Activated T-helper 2 cell treated with anti-CD3 and anti-CD28 coated beads, Interferon-gamma antibody, Interleukin-2, Interleukin-4, amounts not matched to agents 10 μg/mL and 5 μg/mL and 100 μg/mL, durations not matched to agents 14 hours and 24 hours and 36 hours (primary cell): ENCODE measurements around the gene NCK1. TPM values are rescaled to one million over a fixed set of nuclear protein-coding genes. Genes with fewer than 3 reads are reported as not detected.

Experiments
- DNase-seq: peaks from one replicate; pipeline ENCODE4 v3.0.0; 2021; ENCODE audit warnings: low spot score
- H3K27ac Mint-ChIP-seq: one replicate; pipeline ENCODE4 v1.8.0; 2021; ENCODE audit warnings: mixed read lengths
- H3K27me3 Mint-ChIP-seq: one replicate; pipeline ENCODE4 v1.8.0; 2021; ENCODE audit warnings: low read depth, mixed read lengths
- H3K36me3 Mint-ChIP-seq: one replicate; pipeline ENCODE4 v1.8.0; 2021; ENCODE audit warnings: low read depth, mixed read lengths
- H3K4me1 Mint-ChIP-seq: one replicate; pipeline ENCODE4 v1.8.0; 2021; ENCODE audit warnings: low read depth, mixed read lengths
- H3K4me3 Mint-ChIP-seq: one replicate; pipeline ENCODE4 v1.8.0; 2021; ENCODE audit warnings: low read depth, mild to moderate bottlenecking, moderate library complexity, mixed read lengths
- H3K9me3 Mint-ChIP-seq: one replicate; pipeline ENCODE4 v1.8.0; 2021; ENCODE audit warnings: mixed read lengths
- intact Hi-C: fragments of 100-400 bp; cut with micrococcal nuclease; formaldehyde crosslinking; loops from one replicate; pipeline ENCODE4 v1.15.1; 2023
- total RNA-seq: library from RNA; stranded (reverse); gene quantifications from 2 replicates; pipeline ENCODE4 v1.2.3, GENCODE V29; 2022

NCK1 gene
- total RNA-seq, 1 donor from 2014 or later, result 40.2 TPM

GRCh38 chr3:136925425-136926190 lies 63.6 kb downstream of the NCK1 start:
- H3K4me1 Mint-ChIP-seq, result peaks cover 36% of the 10 kb centered on the region
- intact Hi-C loops, result no loop called here
- no peak for DNase-seq
- H3K4me3 Mint-ChIP-seq, result no peak overlapping the region
- peaks cover 44% of the 10 kb centered on the region for H3K36me3 Mint-ChIP-seq
- H3K9me3 Mint-ChIP-seq, result peaks cover 8% of the 10 kb centered on the region
- H3K27me3 Mint-ChIP-seq, result no peaks in the 10 kb centered on the region
- H3K27ac Mint-ChIP-seq, result no peak overlapping the region

- DNase-seq, result no peak
- H3K36me3 Mint-ChIP-seq, result peaks cover 45% of the 10 kb centered on the region
- intact Hi-C loops, result no loop called here
- H3K4me1 Mint-ChIP-seq, result peaks cover 34% of the 10 kb centered on the region
- no peak overlapping the region for H3K27ac Mint-ChIP-seq
- H3K27me3 Mint-ChIP-seq, result no peaks in the 10 kb centered on the region
- no peaks in the 10 kb centered on the region for H3K9me3 Mint-ChIP-seq
- H3K4me3 Mint-ChIP-seq, result no peak overlapping the region
Observed at GRCh38 chr3:136928240-136928639, 66.2 kb downstream of the NCK1 start.

GRCh38 chr3:136929977-136930670 lies 68.1 kb downstream of the NCK1 start:
- peaks cover 62% of the 10 kb centered on the region for H3K36me3 Mint-ChIP-seq

GRCh38 chr3:136931606-136932005 lies 69.6 kb downstream of the NCK1 start:
- Mint-ChIP-seq H3K27me3 (no peaks in the 10 kb centered on the region), H3K9me3 (peaks cover 4% of the 10 kb centered on the region), H3K4me1 (peaks cover 32% of the 10 kb centered on the region), H3K36me3 (peaks cover 76% of the 10 kb centered on the region), H3K27ac (no peak overlapping the region), H3K4me3 (no peak overlapping the region)
- intact Hi-C loops, result loop anchor here (2.0 kb wide), 1 partner anchor 69 kb away; the partner anchor contains the start of gene NCK1
- no peak for DNase-seq

More at GRCh38 chr3:136929977-136930670, 68.1 kb downstream of the NCK1 start:
- H3K4me1 Mint-ChIP-seq, result peaks cover 30% of the 10 kb centered on the region
- intact Hi-C loops, result no loop called here
- H3K27ac Mint-ChIP-seq, result no peak overlapping the region
- H3K4me3 Mint-ChIP-seq, result no peak overlapping the region
- no peaks in the 10 kb centered on the region for H3K27me3 Mint-ChIP-seq
- H3K9me3 Mint-ChIP-seq, result no peaks in the 10 kb centered on the region
- no peak for DNase-seq

GRCh38 chr3:136932523-136932922 lies 70.5 kb downstream of the NCK1 start:
- Mint-ChIP-seq H3K27me3 (no peaks in the 10 kb centered on the region), H3K4me3 (no peak overlapping the region), H3K9me3 (peaks cover 13% of the 10 kb centered on the region), H3K36me3 (peaks cover 80% of the 10 kb centered on the region), H3K4me1 (peaks cover 34% of the 10 kb centered on the region), H3K27ac (peak overlapping the region; percentile 56)
- intact Hi-C loops, result loop anchor here (2.0 kb wide), 1 partner anchor 70 kb away; the partner anchor contains the start of gene NCK1
- DNase-seq, result no peak

- Mint-ChIP-seq H3K27ac (peak overlapping the region; percentile 56), H3K4me1 (peaks cover 37% of the 10 kb centered on the region), H3K4me3 (no peak overlapping the region), H3K36me3 (peaks cover 78% of the 10 kb centered on the region), H3K27me3 (no peaks in the 10 kb centered on the region), H3K9me3 (peaks cover 16% of the 10 kb centered on the region)
- DNase-seq, result no peak
- intact Hi-C loops, result loop anchor here (2.0 kb wide), 1 partner anchor 70 kb away; the partner anchor contains the start of gene NCK1
Observed at GRCh38 chr3:136932978-136933772, 71.2 kb downstream of the NCK1 start.

GRCh38 chr3:136937175-136937574 lies 75.2 kb downstream of the NCK1 start:
- intact Hi-C loops, result loop anchor here (5.0 kb wide), 1 partner anchor 185 kb away; the partner anchor contains the start of gene STAG1
- Mint-ChIP-seq H3K27ac (no peak overlapping the region), H3K27me3 (no peaks in the 10 kb centered on the region), H3K4me1 (peaks cover 37% of the 10 kb centered on the region), H3K4me3 (no peak overlapping the region), H3K9me3 (peaks cover 16% of the 10 kb centered on the region), H3K36me3 (peaks cover 56% of the 10 kb centered on the region)
- DNase-seq, result no peak

- H3K4me3 Mint-ChIP-seq, result no peak overlapping the region
- peaks cover 16% of the 10 kb centered on the region for H3K9me3 Mint-ChIP-seq
- H3K27ac Mint-ChIP-seq, result no peak overlapping the region
- H3K36me3 Mint-ChIP-seq, result peaks cover 52% of the 10 kb centered on the region
- no peaks in the 10 kb centered on the region for H3K27me3 Mint-ChIP-seq
- peaks cover 36% of the 10 kb centered on the region for H3K4me1 Mint-ChIP-seq
- DNase-seq, result no peak
- intact Hi-C loops, result loop anchor here (5.0 kb wide), 1 partner anchor 186 kb away; the partner anchor contains the start of gene STAG1
Observed at GRCh38 chr3:136937851-136938250, 75.8 kb downstream of the NCK1 start.

- intact Hi-C loops, result loop anchor here (5.0 kb wide), 1 partner anchor 186 kb away; the partner anchor contains the start of gene STAG1
- Mint-ChIP-seq H3K27ac (no peak overlapping the region), H3K36me3 (peaks cover 50% of the 10 kb centered on the region), H3K4me3 (no peak overlapping the region), H3K27me3 (no peaks in the 10 kb centered on the region), H3K9me3 (peaks cover 16% of the 10 kb centered on the region), H3K4me1 (peaks cover 36% of the 10 kb centered on the region)
- DNase-seq, result no peak
Observed at GRCh38 chr3:136938334-136938733, 76.3 kb downstream of the NCK1 start.

GRCh38 chr3:136939489-136939888 lies 77.5 kb downstream of the NCK1 start:
- DNase-seq, result no peak
- H3K27me3 Mint-ChIP-seq, result no peaks in the 10 kb centered on the region
- H3K27ac Mint-ChIP-seq, result peak overlapping the region; percentile 36
- H3K4me1 Mint-ChIP-seq, result peaks cover 40% of the 10 kb centered on the region
- no peak overlapping the region for H3K4me3 Mint-ChIP-seq
- H3K36me3 Mint-ChIP-seq, result peaks cover 45% of the 10 kb centered on the region
- intact Hi-C loops, result loop anchor here (5.0 kb wide), 1 partner anchor 187 kb away; the partner anchor contains the start of gene STAG1
- peaks cover 16% of the 10 kb centered on the region for H3K9me3 Mint-ChIP-seq

- no peak overlapping the region for H3K27ac Mint-ChIP-seq
- intact Hi-C loops, result no loop called here
- H3K4me1 Mint-ChIP-seq, result peaks cover 38% of the 10 kb centered on the region
- H3K4me3 Mint-ChIP-seq, result no peak overlapping the region
- DNase-seq, result no peak
- peaks cover under 1% of the 10 kb centered on the region for H3K9me3 Mint-ChIP-seq
- peaks cover 32% of the 10 kb centered on the region for H3K36me3 Mint-ChIP-seq
- no peaks in the 10 kb centered on the region for H3K27me3 Mint-ChIP-seq
Observed at GRCh38 chr3:136942803-136943202, 80.8 kb downstream of the NCK1 start.

- intact Hi-C loops, result no loop called here
- Mint-ChIP-seq H3K27me3 (no peaks in the 10 kb centered on the region), H3K27ac (no peak overlapping the region), H3K9me3 (no peaks in the 10 kb centered on the region), H3K36me3 (peaks cover 32% of the 10 kb centered on the region), H3K4me3 (no peak overlapping the region), H3K4me1 (peaks cover 33% of the 10 kb centered on the region)
- no peak for DNase-seq
Observed at GRCh38 chr3:136943436-136943835, 81.4 kb downstream of the NCK1 start.
